Measurements from ENCODE around the gene PTPRM. TPM values are rescaled to one million over a fixed set of nuclear protein-coding genes. Genes with fewer than 3 reads are reported as not detected.

Gene PTPRM
- polyA plus RNA-seq, 1 donor from 2014 or later: 126 TPM

GRCh38 chr18:8221452-8221851 is 654.3 kb downstream of the PTPRM start:
- Histone ChIP-seq H3K27me3 (ENCODE audit: insufficient read depth, low read depth, low read length) (no peaks in the 10 kb centered on the region), H3K9me3 (ENCODE audit: low read length) (no peaks in the 10 kb centered on the region), H3F3A (ENCODE audit: insufficient read depth, low read length, poor library complexity, severe bottlenecking) (no peaks in the 10 kb centered on the region), H2AFZ (ENCODE audit: low read depth, low read length) (no peak overlapping the region), H3K79me2 (replicated peaks; ENCODE audit: insufficient read depth, low read length) (no peaks in the 10 kb centered on the region), H3K9ac (ENCODE audit: low read length) (no peak overlapping the region), H3K9me2 (ENCODE audit: insufficient read depth, low read length) (no peaks in the 10 kb centered on the region), H3K27ac (ENCODE audit: low read length) (no peak overlapping the region), H3K4me2 (ENCODE audit: low read length) (no peak overlapping the region), H3K4me3 (ENCODE audit: low read length) (no peak overlapping the region), H3K36me3 (ENCODE audit: insufficient read depth, low read length) (no peaks in the 10 kb centered on the region), H4K20me1 (ENCODE audit: insufficient read depth) (no peaks in the 10 kb centered on the region)
- TF ChIP-seq POLR2AphosphoS5 (IDR thresholded peaks at IDR 0.05) (no peak), SMC3 (conservative IDR thresholded peaks at IDR 0.05; ENCODE audit: poor library complexity) (no peak), EP300 (conservative IDR thresholded peaks at IDR 0.05; ENCODE audit: poor library complexity, severe bottlenecking) (no peak), TAF1 (IDR thresholded peaks at IDR 0.05; ENCODE audit: low read depth) (no peak), REST (IDR thresholded peaks at IDR 0.05; ENCODE audit: borderline replicate concordance) (no peak), RAD21 (conservative IDR thresholded peaks at IDR 0.05) (no peak), CTCF (IDR thresholded peaks at IDR 0.05; ENCODE audit: poor library complexity, severe bottlenecking) (no peak), EZH2 (IDR thresholded peaks at IDR 0.05; ENCODE audit: borderline replicate concordance, insufficient read depth, low read length, poor library complexity, severe bottlenecking) (no peak), MXI1 (conservative IDR thresholded peaks at IDR 0.05; ENCODE audit: poor library complexity, severe bottlenecking) (no peak)

GRCh38 chr18:8224576-8224975 is 657.5 kb downstream of the PTPRM start:
- no peak overlapping the region for H3K4me3 ChIP-seq (ENCODE audit: low read length)
- no peak overlapping the region for H3K4me2 ChIP-seq (ENCODE audit: low read length)
- no peaks in the 10 kb centered on the region for H3K36me3 ChIP-seq (ENCODE audit: insufficient read depth, low read length)
- no peaks in the 10 kb centered on the region for H4K20me1 ChIP-seq (ENCODE audit: insufficient read depth)
- H3K79me2 ChIP-seq (replicated peaks; ENCODE audit: insufficient read depth, low read length): no peaks in the 10 kb centered on the region
- H3F3A ChIP-seq (ENCODE audit: insufficient read depth, low read length, poor library complexity, severe bottlenecking): no peaks in the 10 kb centered on the region
- no peaks in the 10 kb centered on the region for H3K9me3 ChIP-seq (ENCODE audit: low read length)
- no peaks in the 10 kb centered on the region for H3K9me2 ChIP-seq (ENCODE audit: insufficient read depth, low read length)
- TF ChIP-seq EZH2 (IDR thresholded peaks at IDR 0.05; ENCODE audit: borderline replicate concordance, insufficient read depth, low read length, poor library complexity, severe bottlenecking) (no peak), SMC3 (conservative IDR thresholded peaks at IDR 0.05; ENCODE audit: poor library complexity) (no peak), REST (IDR thresholded peaks at IDR 0.05; ENCODE audit: borderline replicate concordance) (no peak), POLR2AphosphoS5 (IDR thresholded peaks at IDR 0.05) (no peak), TAF1 (IDR thresholded peaks at IDR 0.05; ENCODE audit: low read depth) (no peak), MXI1 (conservative IDR thresholded peaks at IDR 0.05; ENCODE audit: poor library complexity, severe bottlenecking) (no peak), RAD21 (conservative IDR thresholded peaks at IDR 0.05) (no peak), CTCF (IDR thresholded peaks at IDR 0.05; ENCODE audit: poor library complexity, severe bottlenecking) (no peak), EP300 (conservative IDR thresholded peaks at IDR 0.05; ENCODE audit: poor library complexity, severe bottlenecking) (no peak)
- H3K27ac ChIP-seq (ENCODE audit: low read length): no peak overlapping the region
- no peaks in the 10 kb centered on the region for H3K27me3 ChIP-seq (ENCODE audit: insufficient read depth, low read depth, low read length)
- H2AFZ ChIP-seq (ENCODE audit: low read depth, low read length): no peak overlapping the region
- no peak overlapping the region for H3K9ac ChIP-seq (ENCODE audit: low read length)
